ENCODE data around the gene C10orf53. TPM values are rescaled to one million over a fixed set of nuclear protein-coding genes. Genes with fewer than 3 reads are reported as not detected.

C10orf53 gene
- total and polyA plus RNA-seq, 10 of the 15 experiments (the other 5 are each of a cell fraction or from before 2014, with no cell fraction given) = not detected

DNA sequence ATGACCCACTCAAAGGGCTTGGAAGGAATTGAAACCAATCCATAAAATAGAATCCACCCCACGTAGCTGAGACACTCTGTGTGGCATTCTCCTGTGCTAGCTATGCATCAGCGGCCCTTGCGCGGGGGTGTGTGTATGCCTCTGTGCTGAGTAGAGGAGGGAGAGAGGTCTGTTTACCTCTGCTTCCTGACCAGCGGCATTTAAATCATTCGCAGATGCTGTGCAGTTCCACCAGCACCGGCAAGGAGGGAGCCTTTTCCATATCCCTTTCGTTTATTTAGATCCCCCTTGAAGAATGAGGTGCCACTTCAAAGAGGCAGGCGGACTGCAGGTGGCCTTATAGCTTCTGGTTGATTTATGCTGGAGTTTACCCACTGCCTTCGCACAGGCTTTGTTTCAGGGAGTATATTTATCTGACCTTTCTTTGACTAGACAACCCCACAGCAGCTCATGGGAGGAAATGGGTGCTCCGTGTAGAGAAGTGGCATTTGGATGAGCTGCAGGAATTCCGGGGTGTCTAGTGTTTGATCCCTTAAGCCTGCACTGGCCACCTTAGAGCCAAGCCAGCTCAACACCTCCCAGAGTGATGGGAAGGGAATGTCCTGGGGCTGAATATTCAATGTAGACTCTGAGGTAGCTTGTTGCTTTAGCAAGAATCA, 11.4 kb downstream of the C10orf53 start:
- POLR2A ChIA-PET = no interaction called here
- CTCF ChIA-PET = no interaction called here
- no peaks in the 10 kb centered on the region for H3K4me1 ChIP-seq (ENCODE audit: control insufficient read depth, insufficient read depth, low read length)
- H3K27ac ChIP-seq (ENCODE audit: control insufficient read depth, insufficient read depth) = no peak overlapping the region
- RAD21 ChIA-PET (ENCODE audit: unreplicated experiment) = no interaction called here
- no peaks in the 10 kb centered on the region for H3K79me2 ChIP-seq (ENCODE audit: control insufficient read depth, insufficient read depth, low read length)
- no peak for ATAC-seq
- TF ChIP-seq DPF2 (IDR thresholded peaks at IDR 0.05) (no peak), EP300 (IDR thresholded peaks at IDR 0.05; ENCODE audit: borderline replicate concordance in 1 of 2, control insufficient read depth in 1 of 2, low read depth in 2 of 2, low read length in 2 of 2) (no peak)
- H3K9ac ChIP-seq (ENCODE audit: control insufficient read depth, insufficient read depth, low read length) = no peak overlapping the region
- no TSS peak for BruUV-seq (replicated peaks)
- no peak overlapping the region for H3K4me3 ChIP-seq
- H2AFZ ChIP-seq (ENCODE audit: control insufficient read depth, low read depth, low read length) = no peak overlapping the region
- intact Hi-C loops (cut with micrococcal nuclease; ENCODE audit: unreplicated experiment) (no loop called here), in situ Hi-C loops (cut with MboI) (no loop called here)
- SMC1A ChIA-PET (ENCODE audit: uncharacterized antibody, unreplicated experiment) = no interaction called here
- DNase-seq (ENCODE audit: low read depth, low spot score) = no peak
- FAIRE-seq = no peak
- no peaks in the 10 kb centered on the region for H4K20me1 ChIP-seq (ENCODE audit: control insufficient read depth, insufficient read depth)
- no peak overlapping the region for H3K4me2 ChIP-seq (ENCODE audit: control insufficient read depth, insufficient read depth)
- WGBS (ENCODE audit: insufficient coverage, insufficient replicate concordance, low lambda C conversion rate, missing lambda C conversion rate) = 17% methylated on average over 12 of the region's 12 CpGs
- no peaks in the 10 kb centered on the region for H3K36me3 ChIP-seq (ENCODE audit: control insufficient read depth in 2 of 2, insufficient read depth in 2 of 2, low read length in 1 of 2)
- H3K9me3 ChIP-seq (replicated peaks; ENCODE audit: control insufficient read depth, insufficient read depth, low read length) = no peaks in the 10 kb centered on the region; the same call in 2 of the 3 replicates
- H3K27me3 ChIP-seq (replicated peaks in 1 of 2; ENCODE audit: control insufficient read depth in 2 of 2, insufficient read depth in 2 of 2, low read length in 1 of 2) = peaks cover 10 to 13% of the 10 kb centered on the region in 2 experiments; a peak in 3 of 4 replicates

DNA sequence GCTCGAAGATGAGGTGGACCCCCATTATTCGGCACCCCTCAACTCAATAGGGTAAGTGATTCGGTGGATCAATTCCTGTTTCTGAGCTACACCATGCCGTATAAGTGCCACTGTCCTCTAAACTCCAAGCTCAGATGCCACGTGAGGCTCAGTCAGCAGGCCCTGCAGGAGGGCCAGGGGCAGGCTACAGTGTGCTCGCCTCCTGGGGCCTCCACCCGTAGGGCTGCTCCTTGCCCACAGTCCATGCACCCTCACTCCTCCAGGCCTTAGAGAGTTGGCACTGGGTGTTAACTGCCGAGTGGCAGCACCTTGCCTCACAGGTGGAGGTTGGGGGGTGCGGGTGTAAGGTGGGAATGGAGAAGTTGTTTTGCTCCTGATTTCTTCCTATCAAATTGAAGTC, 12.1 kb downstream of the C10orf53 start:
- no peak for FAIRE-seq
- Histone ChIP-seq H3K4me3 (no peak overlapping the region), H3K4me1 (ENCODE audit: control insufficient read depth, insufficient read depth, low read length) (no peaks in the 10 kb centered on the region), H3K9ac (ENCODE audit: control insufficient read depth, insufficient read depth, low read length) (no peak overlapping the region), H3K27ac (ENCODE audit: control insufficient read depth, insufficient read depth) (no peak overlapping the region), H4K20me1 (ENCODE audit: control insufficient read depth, insufficient read depth) (no peaks in the 10 kb centered on the region), H3K36me3 (ENCODE audit: control insufficient read depth in 2 of 2, insufficient read depth in 2 of 2, low read length in 1 of 2) (no peaks in the 10 kb centered on the region), H2AFZ (ENCODE audit: control insufficient read depth, low read depth, low read length) (no peak overlapping the region), H3K27me3 (replicated peaks in 1 of 2; ENCODE audit: control insufficient read depth in 2 of 2, insufficient read depth in 2 of 2, low read length in 1 of 2) (peaks cover 10 to 13% of the 10 kb centered on the region in 2 experiments; a peak in 3 of 4 replicates), H3K9me3 (replicated peaks; ENCODE audit: control insufficient read depth, insufficient read depth, low read length) (no peaks in the 10 kb centered on the region; the same call in 2 of the 3 replicates), H3K79me2 (ENCODE audit: control insufficient read depth, insufficient read depth, low read length) (no peaks in the 10 kb centered on the region), H3K4me2 (ENCODE audit: control insufficient read depth, insufficient read depth) (no peak overlapping the region)
- 20% methylated on average over 9 of the region's 9 CpGs for WGBS (ENCODE audit: insufficient coverage, insufficient replicate concordance, low lambda C conversion rate, missing lambda C conversion rate)
- in situ Hi-C loops (cut with MboI) (no loop called here), intact Hi-C loops (cut with micrococcal nuclease; ENCODE audit: unreplicated experiment) (no loop called here)
- SMC1A ChIA-PET (ENCODE audit: uncharacterized antibody, unreplicated experiment) = no interaction called here
- no peak for ATAC-seq
- BruUV-seq (replicated peaks) = no TSS peak
- CTCF ChIA-PET = no interaction called here
- no peak for DNase-seq (ENCODE audit: low read depth, low spot score)
- RAD21 ChIA-PET (ENCODE audit: unreplicated experiment) = no interaction called here
- POLR2A ChIA-PET = no interaction called here
- TF ChIP-seq KAT2A (conservative IDR thresholded peaks at IDR 0.05; ENCODE audit: control insufficient read depth, low read depth, low read length) = no peak

Data from GM12878 (cell line).